WTC11 (cell line): ENCODE measurements around the gene AIG1. TPM values are rescaled to one million over a fixed set of nuclear protein-coding genes. Genes with fewer than 3 reads are reported as not detected.

ENCODE experiments used
- ATAC-seq: fragments of 200-7000 bp; cut with Tn5 transposase; 2 replicates; pipeline ENCODE4 v1.10.0; 2021; ENCODE audit warnings: mild to moderate bottlenecking, moderate library complexity
- CTCF ChIA-PET: fragments of 300-600 bp; sonication (Branson Sonifier 250); formaldehyde crosslinking; loops from one replicate; lab custom pipeline; 2021; ENCODE audit warnings: antibody characterized with exemption; lab: Charles Lee
- POLR2A ChIA-PET: fragments of 350-600 bp; sonication (Branson Sonifier 250); formaldehyde crosslinking; loops from one replicate; lab custom pipeline; 2021; ENCODE audit warnings: antibody characterized with exemption; lab: Charles Lee
- DNase-seq: peaks from one replicate; pipeline ENCODE4 v3.0.0; 2021; ENCODE audit warnings: low spot score
- H3K27ac Mint-ChIP-seq: 2 replicates; pipeline ENCODE4 v1.8.0; 2021; ENCODE audit warnings: mixed read lengths
- H3K27me3 Mint-ChIP-seq: 2 replicates; pipeline ENCODE4 v1.8.0; 2021; ENCODE audit warnings: low read depth, mild to moderate bottlenecking, moderate library complexity, mixed read lengths
- H3K36me3 Mint-ChIP-seq: 2 replicates; pipeline ENCODE4 v1.8.0; 2021; ENCODE audit warnings: mixed read lengths
- H3K4me1 Mint-ChIP-seq: 2 replicates; pipeline ENCODE4 v1.8.0; 2022; ENCODE audit warnings: mixed read lengths
- H3K4me3 Mint-ChIP-seq: 2 replicates; pipeline ENCODE4 v1.8.0; 2021; ENCODE audit warnings: mild to moderate bottlenecking, moderate library complexity, mixed read lengths
- H3K9me3 Mint-ChIP-seq: 2 replicates; pipeline ENCODE4 v1.8.0; 2021; ENCODE audit warnings: mixed read lengths
- ATF2 ChIP-seq: sonication (generic); formaldehyde crosslinking; IDR thresholded peaks from 2 replicates; pipeline ENCODE4 v1.8.1; 2022; ENCODE audit warnings: low read depth, missing genetic modification reagents, borderline replicate concordance
- CREB1 ChIP-seq: sonication (generic); formaldehyde crosslinking; IDR thresholded peaks from 2 replicates; pipeline ENCODE4 v1.8.0; 2023; ENCODE audit warnings: mild to moderate bottlenecking, missing genetic modification reagents
- ESRRA ChIP-seq: sonication (generic); formaldehyde crosslinking; IDR thresholded peaks from 2 replicates; pipeline ENCODE4 v1.8.1; 2022; ENCODE audit warnings: mild to moderate bottlenecking, missing genetic modification reagents, borderline replicate concordance
- ETV6 ChIP-seq: sonication (generic); formaldehyde crosslinking; IDR thresholded peaks from 2 replicates; pipeline ENCODE4 v1.8.1; 2022; ENCODE audit warnings: mild to moderate bottlenecking, missing genetic modification reagents
- FOXP1 ChIP-seq: sonication (generic); formaldehyde crosslinking; IDR thresholded peaks from 2 replicates; pipeline ENCODE4 v1.8.0; 2022; ENCODE audit warnings: missing genetic modification reagents, mild to moderate bottlenecking, moderate library complexity, borderline replicate concordance
- JAZF1 ChIP-seq: fragments of 250-450 bp; sonication (Bioruptor Pico); IDR thresholded peaks from 2 replicates; pipeline ENCODE4 v1.9.0; 2021; ENCODE audit warnings: moderate library complexity, mild to moderate bottlenecking, inconsistent platforms
- NFATC4 ChIP-seq: fragments of 250-450 bp; sonication (Bioruptor Pico); IDR thresholded peaks from 2 replicates; pipeline ENCODE4 v1.9.0; 2021; ENCODE audit warnings: mild to moderate bottlenecking
- NFE2L1 ChIP-seq: sonication (generic); formaldehyde crosslinking; IDR thresholded peaks from 2 replicates; pipeline ENCODE4 v1.8.1; 2023; ENCODE audit warnings: missing genetic modification reagents
- PREB ChIP-seq: sonication (generic); formaldehyde crosslinking; IDR thresholded peaks from 2 replicates; pipeline ENCODE4 v1.8.1; 2022; ENCODE audit warnings: mild to moderate bottlenecking, missing genetic modification reagents, moderate library complexity, borderline replicate concordance
- PRRX2 ChIP-seq: fragments of 250-450 bp; sonication (Bioruptor Pico); IDR thresholded peaks from 2 replicates; pipeline ENCODE4 v1.8.0; 2021; ENCODE audit warnings: mild to moderate bottlenecking
- SMAD4 ChIP-seq: sonication (generic); formaldehyde crosslinking; IDR thresholded peaks from 2 replicates; pipeline ENCODE4 v1.8.0; 2022; ENCODE audit warnings: mild to moderate bottlenecking, missing genetic modification reagents
- SOX15 ChIP-seq: fragments of 250-450 bp; sonication (Bioruptor Pico); IDR thresholded peaks from 2 replicates; pipeline ENCODE4 v1.9.0; 2021; ENCODE audit warnings: mild to moderate bottlenecking
- TEAD4 ChIP-seq: sonication (generic); formaldehyde crosslinking; IDR thresholded peaks from 2 replicates; pipeline ENCODE4 v1.8.0; 2022; ENCODE audit warnings: mild to moderate bottlenecking, missing genetic modification reagents
- ZNF263 ChIP-seq: sonication (generic); formaldehyde crosslinking; IDR thresholded peaks from 2 replicates; pipeline ENCODE4 v1.8.1; 2022; ENCODE audit warnings: low read depth, mild to moderate bottlenecking, moderate library complexity, missing genetic modification reagents
- ZNF416 ChIP-seq: fragments of 250-450 bp; sonication (Bioruptor Pico); IDR thresholded peaks from 2 replicates; pipeline ENCODE4 v1.9.0; 2021; ENCODE audit warnings: mild to moderate bottlenecking, inconsistent platforms
- total RNA-seq: library from RNA; stranded (reverse); gene quantifications from 3 replicates; pipeline ENCODE4 v1.2.3, GENCODE V29; 2021
- TF ChIP-seq, protein P1 (sequence below): sonication (generic); formaldehyde crosslinking; IDR thresholded peaks from 2 replicates; pipeline ENCODE4 v1.8.1; 2022; ENCODE audit warnings: missing genetic modification reagents, borderline replicate concordance
- TF ChIP-seq, protein P2 (sequence below): sonication (generic); formaldehyde crosslinking; IDR thresholded peaks from 2 replicates; pipeline ENCODE4 v1.8.1; 2023; ENCODE audit warnings: mild to moderate bottlenecking, missing genetic modification reagents, moderate library complexity
- TF ChIP-seq, protein P3 (sequence below): sonication (generic); formaldehyde crosslinking; IDR thresholded peaks from 2 replicates; pipeline ENCODE4 v1.8.1; 2023; ENCODE audit warnings: mild to moderate bottlenecking, missing genetic modification reagents
- TF ChIP-seq, protein P4 (sequence below): fragments of 250-450 bp; sonication (Bioruptor Pico); IDR thresholded peaks from 2 replicates; pipeline ENCODE4 v2.1.2; 2022; ENCODE audit warnings: mild to moderate bottlenecking, moderate library complexity
- TF ChIP-seq, protein P5 (sequence below): sonication (generic); formaldehyde crosslinking; IDR thresholded peaks from 2 replicates; pipeline ENCODE4 v1.8.0; 2023; ENCODE audit warnings: missing genetic modification reagents, mild to moderate bottlenecking, borderline replicate concordance

The AIG1 gene
- total RNA-seq, 1 experiment from 2014 or later, result 38.8 TPM

DNA sequence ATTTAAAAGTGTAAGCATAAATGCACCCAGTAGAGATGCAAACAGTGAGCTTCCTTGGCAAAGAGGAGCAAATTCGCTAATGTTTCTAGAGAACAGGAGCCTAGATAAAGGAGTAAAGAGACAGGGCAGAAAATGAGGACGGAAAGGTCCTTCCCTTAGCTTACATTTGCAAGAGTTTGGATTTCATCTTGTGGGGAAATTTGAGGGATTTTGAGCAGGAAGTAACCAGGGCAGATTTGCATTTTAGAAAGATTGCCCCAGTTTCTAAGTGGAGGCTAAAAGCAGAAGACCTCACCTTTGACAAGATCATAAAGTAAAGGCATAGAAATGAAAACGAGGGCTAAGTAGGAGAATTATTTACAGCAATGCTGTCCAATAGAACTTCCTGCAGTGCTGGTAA, 309.3 kb downstream of the AIG1 start:
- Mint-ChIP-seq H3K9me3 (peaks cover 17% of the 10 kb centered on the region), H3K36me3 (0 out of 2 replicates have a peak, but pooled peaks cover 5% of the 10 kb centered on the region)
- POLR2A ChIA-PET, result no interaction called here
- TF ChIP-seq FOXP1 (CRISPR knock-in tag) (no peak), ESRRA (CRISPR knock-in tag) (no peak), JAZF1 (CRISPR knock-in tag) (no peak), SOX15 (no peak), NFE2L1 (no peak), PRRX2 (CRISPR knock-in tag) (no peak), CREB1 (CRISPR knock-in tag) (no peak), PREB (CRISPR knock-in tag) (no peak), ATF2 (CRISPR knock-in tag) (no peak), NFATC4 (CRISPR knock-in tag) (no peak)
- TF ChIP-seq, protein P1, sequence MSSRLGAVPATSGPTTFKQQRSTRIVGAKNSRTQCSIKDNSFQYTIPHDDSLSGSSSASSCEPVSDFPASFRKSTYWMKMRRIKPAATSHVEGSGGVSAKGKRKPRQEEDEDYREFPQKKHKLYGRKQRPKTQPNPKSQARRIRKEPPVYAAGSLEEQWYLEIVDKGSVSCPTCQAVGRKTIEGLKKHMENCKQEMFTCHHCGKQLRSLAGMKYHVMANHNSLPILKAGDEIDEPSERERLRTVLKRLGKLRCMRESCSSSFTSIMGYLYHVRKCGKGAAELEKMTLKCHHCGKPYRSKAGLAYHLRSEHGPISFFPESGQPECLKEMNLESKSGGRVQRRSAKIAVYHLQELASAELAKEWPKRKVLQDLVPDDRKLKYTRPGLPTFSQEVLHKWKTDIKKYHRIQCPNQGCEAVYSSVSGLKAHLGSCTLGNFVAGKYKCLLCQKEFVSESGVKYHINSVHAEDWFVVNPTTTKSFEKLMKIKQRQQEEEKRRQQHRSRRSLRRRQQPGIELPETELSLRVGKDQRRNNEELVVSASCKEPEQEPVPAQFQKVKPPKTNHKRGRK (CRISPR knock-in tag), result no peak
- TF ChIP-seq, protein P2, sequence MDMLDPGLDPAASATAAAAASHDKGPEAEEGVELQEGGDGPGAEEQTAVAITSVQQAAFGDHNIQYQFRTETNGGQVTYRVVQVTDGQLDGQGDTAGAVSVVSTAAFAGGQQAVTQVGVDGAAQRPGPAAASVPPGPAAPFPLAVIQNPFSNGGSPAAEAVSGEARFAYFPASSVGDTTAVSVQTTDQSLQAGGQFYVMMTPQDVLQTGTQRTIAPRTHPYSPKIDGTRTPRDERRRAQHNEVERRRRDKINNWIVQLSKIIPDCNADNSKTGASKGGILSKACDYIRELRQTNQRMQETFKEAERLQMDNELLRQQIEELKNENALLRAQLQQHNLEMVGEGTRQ (CRISPR knock-in tag), result no peak
- TF ChIP-seq, all 79 proteins: peak for 0
- H3K27me3 Mint-ChIP-seq, result no peaks in the 10 kb centered on the region
- H3K27ac Mint-ChIP-seq, result no peak overlapping the region
- CTCF ChIA-PET, result interaction anchor here (2.1 kb wide), 1 partner anchor 33 kb away, joined by 4 read pairs; no protein-coding TSS in a partner anchor
- no peak overlapping the region for H3K4me3 Mint-ChIP-seq
- peaks cover 5% of the 10 kb centered on the region; the same call in 1 of the 2 replicates for H3K4me1 Mint-ChIP-seq
- ATAC-seq, result no peak
- no peak for DNase-seq

- DNase-seq, result no peak
- CTCF ChIA-PET, result interaction anchor here (2.1 kb wide), 1 partner anchor 34 kb away, joined by 4 read pairs; no protein-coding TSS in a partner anchor
- POLR2A ChIA-PET, result no interaction called here
- H3K27me3 Mint-ChIP-seq, result no peaks in the 10 kb centered on the region
- peaks cover 17% of the 10 kb centered on the region for H3K9me3 Mint-ChIP-seq
- H3K27ac Mint-ChIP-seq, result no peak overlapping the region
- H3K4me3 Mint-ChIP-seq, result no peak overlapping the region
- 0 out of 2 replicates have a peak, but pooled peaks cover 5% of the 10 kb centered on the region for H3K36me3 Mint-ChIP-seq
- peaks cover 8% of the 10 kb centered on the region; the same call in 1 of the 2 replicates for H3K4me1 Mint-ChIP-seq
- TF ChIP-seq ETV6 (CRISPR knock-in tag), result no peak
- no peak for TF ChIP-seq SMAD4
- TF ChIP-seq TEAD4 (CRISPR knock-in tag), result no peak
- TF ChIP-seq, protein P3, sequence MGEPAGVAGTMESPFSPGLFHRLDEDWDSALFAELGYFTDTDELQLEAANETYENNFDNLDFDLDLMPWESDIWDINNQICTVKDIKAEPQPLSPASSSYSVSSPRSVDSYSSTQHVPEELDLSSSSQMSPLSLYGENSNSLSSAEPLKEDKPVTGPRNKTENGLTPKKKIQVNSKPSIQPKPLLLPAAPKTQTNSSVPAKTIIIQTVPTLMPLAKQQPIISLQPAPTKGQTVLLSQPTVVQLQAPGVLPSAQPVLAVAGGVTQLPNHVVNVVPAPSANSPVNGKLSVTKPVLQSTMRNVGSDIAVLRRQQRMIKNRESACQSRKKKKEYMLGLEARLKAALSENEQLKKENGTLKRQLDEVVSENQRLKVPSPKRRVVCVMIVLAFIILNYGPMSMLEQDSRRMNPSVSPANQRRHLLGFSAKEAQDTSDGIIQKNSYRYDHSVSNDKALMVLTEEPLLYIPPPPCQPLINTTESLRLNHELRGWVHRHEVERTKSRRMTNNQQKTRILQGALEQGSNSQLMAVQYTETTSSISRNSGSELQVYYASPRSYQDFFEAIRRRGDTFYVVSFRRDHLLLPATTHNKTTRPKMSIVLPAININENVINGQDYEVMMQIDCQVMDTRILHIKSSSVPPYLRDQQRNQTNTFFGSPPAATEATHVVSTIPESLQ (CRISPR knock-in tag), result no peak
- TF ChIP-seq ZNF416 (CRISPR knock-in tag), result no peak
- TF ChIP-seq, protein P4, sequence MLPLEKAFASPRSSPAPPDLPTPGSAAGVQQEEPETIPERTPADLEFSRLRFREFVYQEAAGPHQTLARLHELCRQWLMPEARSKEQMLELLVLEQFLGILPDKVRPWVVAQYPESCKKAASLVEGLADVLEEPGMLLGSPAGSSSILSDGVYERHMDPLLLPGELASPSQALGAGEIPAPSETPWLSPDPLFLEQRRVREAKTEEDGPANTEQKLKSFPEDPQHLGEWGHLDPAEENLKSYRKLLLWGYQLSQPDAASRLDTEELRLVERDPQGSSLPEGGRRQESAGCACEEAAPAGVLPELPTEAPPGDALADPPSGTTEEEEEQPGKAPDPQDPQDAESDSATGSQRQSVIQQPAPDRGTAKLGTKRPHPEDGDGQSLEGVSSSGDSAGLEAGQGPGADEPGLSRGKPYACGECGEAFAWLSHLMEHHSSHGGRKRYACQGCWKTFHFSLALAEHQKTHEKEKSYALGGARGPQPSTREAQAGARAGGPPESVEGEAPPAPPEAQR (CRISPR knock-in tag), result no peak
- no peak for TF ChIP-seq JAZF1 (CRISPR knock-in tag)
- TF ChIP-seq, protein P5, sequence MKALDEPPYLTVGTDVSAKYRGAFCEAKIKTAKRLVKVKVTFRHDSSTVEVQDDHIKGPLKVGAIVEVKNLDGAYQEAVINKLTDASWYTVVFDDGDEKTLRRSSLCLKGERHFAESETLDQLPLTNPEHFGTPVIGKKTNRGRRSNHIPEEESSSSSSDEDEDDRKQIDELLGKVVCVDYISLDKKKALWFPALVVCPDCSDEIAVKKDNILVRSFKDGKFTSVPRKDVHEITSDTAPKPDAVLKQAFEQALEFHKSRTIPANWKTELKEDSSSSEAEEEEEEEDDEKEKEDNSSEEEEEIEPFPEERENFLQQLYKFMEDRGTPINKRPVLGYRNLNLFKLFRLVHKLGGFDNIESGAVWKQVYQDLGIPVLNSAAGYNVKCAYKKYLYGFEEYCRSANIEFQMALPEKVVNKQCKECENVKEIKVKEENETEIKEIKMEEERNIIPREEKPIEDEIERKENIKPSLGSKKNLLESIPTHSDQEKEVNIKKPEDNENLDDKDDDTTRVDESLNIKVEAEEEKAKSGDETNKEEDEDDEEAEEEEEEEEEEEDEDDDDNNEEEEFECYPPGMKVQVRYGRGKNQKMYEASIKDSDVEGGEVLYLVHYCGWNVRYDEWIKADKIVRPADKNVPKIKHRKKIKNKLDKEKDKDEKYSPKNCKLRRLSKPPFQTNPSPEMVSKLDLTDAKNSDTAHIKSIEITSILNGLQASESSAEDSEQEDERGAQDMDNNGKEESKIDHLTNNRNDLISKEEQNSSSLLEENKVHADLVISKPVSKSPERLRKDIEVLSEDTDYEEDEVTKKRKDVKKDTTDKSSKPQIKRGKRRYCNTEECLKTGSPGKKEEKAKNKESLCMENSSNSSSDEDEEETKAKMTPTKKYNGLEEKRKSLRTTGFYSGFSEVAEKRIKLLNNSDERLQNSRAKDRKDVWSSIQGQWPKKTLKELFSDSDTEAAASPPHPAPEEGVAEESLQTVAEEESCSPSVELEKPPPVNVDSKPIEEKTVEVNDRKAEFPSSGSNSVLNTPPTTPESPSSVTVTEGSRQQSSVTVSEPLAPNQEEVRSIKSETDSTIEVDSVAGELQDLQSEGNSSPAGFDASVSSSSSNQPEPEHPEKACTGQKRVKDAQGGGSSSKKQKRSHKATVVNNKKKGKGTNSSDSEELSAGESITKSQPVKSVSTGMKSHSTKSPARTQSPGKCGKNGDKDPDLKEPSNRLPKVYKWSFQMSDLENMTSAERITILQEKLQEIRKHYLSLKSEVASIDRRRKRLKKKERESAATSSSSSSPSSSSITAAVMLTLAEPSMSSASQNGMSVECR, result no peak
- TF ChIP-seq ZNF263 (CRISPR knock-in tag), result no peak
- TF ChIP-seq, all 79 proteins: peak for 0
- ATAC-seq, result no peak
These were observed 310.2 kb downstream of the AIG1 start for GRCh38 chr6:143370812-143371370.
